ENCODE measurements around the gene NUDT14.

NUDT14 gene

GRCh38 chr14:105211758-105212089 is 30.6 kb upstream of the NUDT14 start:
- no peak for DNase-seq

DNA sequence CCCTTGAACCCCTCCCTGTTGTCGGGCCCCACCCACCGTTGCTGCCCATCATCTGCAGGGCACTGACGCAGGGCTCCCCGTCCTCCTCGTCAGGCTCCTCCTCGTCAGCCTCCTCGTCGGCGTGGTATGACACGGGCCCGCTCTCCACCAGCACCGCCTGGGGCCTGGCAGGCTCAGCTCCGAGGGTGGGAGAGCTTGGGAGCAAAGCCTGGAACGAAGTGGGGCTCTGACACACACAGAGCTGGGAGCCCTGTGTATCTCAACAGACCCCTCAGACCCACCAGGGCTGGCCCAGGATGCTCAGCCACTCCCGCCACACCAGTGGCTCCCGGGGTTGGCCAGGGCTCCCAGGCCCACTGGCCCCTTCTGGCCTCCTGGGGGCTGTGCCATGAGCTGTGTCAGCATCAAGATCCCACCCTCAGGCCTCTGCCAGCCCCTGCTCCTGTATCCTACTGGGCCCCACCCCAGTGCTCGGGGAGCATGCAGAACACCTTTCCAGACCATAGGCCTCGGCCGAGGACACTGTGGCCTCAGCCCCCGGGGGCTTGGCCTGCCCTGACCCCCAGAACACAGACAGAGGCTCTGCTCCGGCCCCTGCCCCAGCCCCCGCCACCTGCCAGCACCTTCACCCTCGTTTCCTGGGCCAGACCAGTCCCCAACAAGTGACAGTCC is 30.1 kb upstream of the NUDT14 start:
- no peak for DNase-seq

GRCh38 chr14:105210266-105211025 is 29.3 kb upstream of the NUDT14 start:
- no peak for DNase-seq

- DNase-seq = no peak
Measured at GRCh38 chr14:105209646-105210045, 28.5 kb upstream of the NUDT14 start.

DNA sequence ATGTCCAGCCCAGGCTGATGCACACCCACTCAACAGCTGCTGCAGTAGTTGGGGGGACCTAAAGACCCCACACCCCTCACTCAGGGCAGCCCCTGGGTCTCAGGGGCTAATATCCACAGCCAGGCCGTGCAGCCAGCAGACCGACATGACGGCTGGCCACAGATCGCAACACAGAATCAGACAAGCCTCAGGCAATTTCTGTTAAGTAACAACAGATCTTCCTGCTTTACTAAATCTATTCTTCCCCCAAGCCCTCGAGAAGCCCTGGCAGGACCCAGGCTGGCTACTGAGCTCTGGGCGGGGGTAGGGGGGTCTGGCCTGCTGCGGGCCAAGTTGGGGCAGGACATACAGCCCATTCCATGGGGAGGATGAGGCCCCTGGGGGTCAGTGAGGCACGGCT is 28.0 kb upstream of the NUDT14 start:
- no peak for DNase-seq

DNA sequence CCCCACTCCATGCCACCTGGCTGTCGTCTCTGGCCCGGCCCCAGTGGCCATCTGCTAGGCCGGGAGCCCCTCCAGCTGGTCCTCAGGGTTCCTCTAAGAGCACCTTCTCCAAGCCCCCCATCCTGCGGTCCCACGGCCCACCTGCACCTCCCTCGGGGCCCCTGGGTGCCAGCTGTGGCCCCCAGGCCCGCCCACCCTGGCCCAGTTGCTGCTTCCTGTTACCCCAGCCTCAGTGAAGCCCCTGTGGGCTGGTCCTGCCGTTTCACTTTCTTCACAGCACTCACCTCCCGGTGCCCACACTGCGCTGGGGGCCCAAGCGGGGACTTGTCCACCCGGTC is 27.6 kb upstream of the NUDT14 start:
- no peak for DNase-seq

GRCh38 chr14:105207996-105208737 is 27.1 kb upstream of the NUDT14 start:
- no peak for DNase-seq

- no peak for DNase-seq
Measured at GRCh38 chr14:105207460-105207901, 26.4 kb upstream of the NUDT14 start.

- no peak for DNase-seq
Measured at GRCh38 chr14:105206873-105207272, 25.8 kb upstream of the NUDT14 start.

DNA sequence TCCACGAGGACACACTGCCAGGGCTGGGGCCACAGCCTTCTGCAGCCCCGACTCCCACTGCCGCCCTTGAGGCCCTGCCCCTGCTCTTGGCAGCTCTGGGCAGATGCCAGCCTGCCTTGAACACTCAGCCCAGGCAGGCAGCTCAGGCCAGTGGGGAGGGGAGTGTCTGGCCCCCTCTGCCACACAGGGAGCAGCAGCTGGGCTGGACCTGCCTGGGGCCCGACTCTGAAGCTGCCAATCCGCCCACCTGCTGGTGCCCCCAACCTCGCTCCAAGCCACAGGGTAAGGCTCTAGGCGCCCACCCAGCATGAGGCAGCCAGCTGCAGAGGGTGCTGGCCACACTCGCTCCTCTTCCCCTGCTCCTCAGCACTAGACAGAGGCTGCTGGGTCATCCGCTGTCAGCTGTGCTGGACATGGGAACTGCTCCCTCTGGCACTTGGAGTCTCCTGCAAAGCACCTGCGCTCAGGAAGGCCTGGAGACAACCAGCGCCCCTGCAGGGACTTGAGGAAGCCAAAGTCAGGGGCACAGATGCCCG is 24.6 kb upstream of the NUDT14 start:
- DNase-seq = no peak

DNA sequence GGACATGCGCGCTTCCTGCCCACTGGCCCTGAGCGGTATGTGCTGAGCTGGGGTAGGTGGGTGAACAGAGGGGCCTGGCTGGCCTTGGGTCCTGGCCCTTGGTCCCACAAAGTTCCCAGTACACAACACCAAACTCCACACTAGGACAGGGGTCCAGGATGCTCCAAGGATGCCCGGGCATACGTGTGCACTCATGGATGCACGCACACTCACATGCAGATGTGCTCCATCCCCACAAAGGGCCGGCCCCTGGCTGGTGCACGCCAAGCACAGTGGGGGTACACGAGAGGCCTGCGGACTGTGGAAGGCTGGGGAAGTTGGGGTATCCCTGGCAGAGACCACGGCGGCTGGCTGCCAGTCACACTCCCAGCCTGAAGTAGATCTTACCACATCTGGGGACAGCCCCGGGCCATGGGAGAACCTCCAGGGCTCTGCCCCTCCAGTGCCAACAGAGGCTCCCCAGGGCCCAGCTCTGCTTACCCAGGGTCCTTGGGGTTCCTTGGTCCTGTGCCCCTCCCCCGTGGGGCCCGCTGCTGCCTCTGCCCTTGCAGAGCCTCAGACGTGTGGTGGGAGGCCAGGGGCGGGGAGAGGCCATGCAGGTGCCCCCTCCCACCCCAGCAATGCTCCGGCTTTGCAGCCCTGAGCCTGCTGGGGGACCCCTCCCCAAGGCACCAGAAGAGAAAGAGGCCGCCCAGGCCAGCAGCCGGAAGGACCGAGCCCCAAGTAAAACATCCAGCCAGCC is 24.0 kb upstream of the NUDT14 start:
- DNase-seq = no peak

- DNase-seq = no peak
Measured at GRCh38 chr14:105204206-105204930, 23.3 kb upstream of the NUDT14 start.

DNA sequence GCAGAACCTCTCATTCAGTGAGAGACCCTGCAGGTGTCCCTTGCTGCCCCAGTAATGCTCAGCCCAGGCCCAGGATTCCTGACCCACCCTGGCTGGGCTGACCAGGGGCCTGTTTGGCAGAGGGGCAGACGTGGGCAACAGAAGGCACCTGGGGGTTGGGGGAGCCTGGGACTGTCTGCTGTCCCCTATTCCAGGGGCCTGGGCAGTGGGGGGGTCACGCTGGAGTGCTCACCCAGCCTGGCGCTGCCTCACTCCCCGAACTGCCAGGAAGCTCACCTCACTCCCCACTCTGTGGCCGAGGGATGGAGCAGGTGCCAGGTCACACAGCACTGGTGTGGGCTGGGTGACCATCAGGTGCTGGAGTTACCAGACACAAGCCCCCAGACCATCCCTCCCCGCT is 22.6 kb upstream of the NUDT14 start:
- DNase-seq = no peak

GRCh38 chr14:105203057-105203531 is 22.0 kb upstream of the NUDT14 start:
- DNase-seq = no peak

- DNase-seq = no peak
Measured at GRCh38 chr14:105201925-105202513, 20.9 kb upstream of the NUDT14 start.

GRCh38 chr14:105201156-105201924 is 20.2 kb upstream of the NUDT14 start:
- DNase-seq = no peak

DNA sequence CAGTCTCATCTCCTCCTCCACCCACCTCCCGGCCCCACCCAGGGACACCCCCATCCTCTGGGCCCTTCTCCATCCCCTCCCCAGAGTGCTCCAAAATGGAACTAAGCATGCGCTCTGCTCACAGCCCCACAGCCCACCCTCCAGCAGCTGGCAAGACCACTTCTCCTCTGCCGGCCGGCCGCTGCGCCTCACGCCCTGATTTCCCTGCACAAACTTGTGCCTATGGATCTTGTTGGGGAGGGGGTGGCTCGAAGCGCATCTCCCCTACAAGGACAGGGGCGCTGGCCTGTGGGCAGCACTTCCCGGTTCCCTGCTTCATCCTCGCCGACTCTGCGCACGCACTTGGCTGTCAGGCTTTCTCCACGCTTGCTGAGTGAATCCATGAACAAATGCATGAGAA is 19.5 kb upstream of the NUDT14 start:
- no peak for DNase-seq

DNA sequence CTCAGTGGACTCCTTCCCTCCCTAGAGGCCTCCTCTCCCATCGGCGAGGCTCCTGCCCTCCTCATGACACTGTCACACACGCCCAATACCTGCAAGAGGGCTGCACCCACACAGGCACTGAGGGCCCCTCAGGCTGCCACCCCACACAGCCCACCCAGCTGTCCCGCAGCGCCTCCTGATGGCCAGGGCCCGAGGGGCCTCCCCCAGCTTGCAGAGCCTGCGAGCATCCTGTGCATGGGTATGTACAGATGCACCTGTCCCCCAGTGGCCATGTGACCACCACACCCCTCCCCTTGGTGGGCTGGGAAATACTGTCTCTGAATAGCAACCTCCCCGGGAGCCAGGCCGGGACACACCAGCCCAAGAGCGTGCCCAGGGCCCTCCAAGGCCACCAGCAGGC is 19.0 kb upstream of the NUDT14 start:
- DNase-seq = no peak

DNA sequence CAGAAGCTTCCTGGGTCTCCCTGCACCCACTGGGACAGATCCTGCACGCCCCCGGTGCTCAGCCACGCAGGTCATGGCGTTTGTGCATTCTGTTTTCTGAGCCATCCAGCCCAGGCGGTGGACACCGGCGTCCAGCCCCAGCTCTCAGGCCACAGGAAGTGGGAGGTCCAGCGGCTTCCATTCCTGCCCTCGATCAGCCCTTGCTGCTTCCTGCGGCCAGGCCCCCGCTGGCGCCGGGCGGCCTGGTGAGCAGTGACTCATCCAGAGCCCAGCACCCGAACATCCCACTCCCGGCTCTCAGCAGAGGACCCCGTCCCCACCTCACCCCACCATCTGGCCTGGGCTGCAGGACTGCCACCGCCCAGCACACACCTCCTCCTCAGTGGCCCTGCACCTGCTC is 18.0 kb upstream of the NUDT14 start:
- no peak for DNase-seq

DNA sequence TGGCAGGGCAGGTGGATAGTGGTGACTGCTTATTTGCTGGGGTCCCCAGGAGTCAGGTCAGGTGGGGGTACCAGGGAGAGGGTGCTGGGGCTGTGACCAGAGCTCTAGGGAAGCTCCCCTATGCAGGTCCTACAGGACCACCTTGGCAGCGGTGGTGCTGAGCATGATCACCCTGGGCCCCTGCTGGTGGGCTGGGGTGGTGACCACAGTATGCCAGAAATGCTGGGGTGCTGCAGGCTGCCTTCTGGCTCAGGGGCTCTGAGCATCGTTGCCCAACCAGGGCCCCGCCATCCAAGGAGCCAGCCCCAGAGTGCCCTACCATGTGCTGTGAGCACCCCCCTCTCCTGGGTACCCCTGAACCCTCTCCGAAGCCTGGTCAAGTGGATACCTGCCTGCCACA is 17.5 kb upstream of the NUDT14 start:
- DNase-seq = no peak

DNA sequence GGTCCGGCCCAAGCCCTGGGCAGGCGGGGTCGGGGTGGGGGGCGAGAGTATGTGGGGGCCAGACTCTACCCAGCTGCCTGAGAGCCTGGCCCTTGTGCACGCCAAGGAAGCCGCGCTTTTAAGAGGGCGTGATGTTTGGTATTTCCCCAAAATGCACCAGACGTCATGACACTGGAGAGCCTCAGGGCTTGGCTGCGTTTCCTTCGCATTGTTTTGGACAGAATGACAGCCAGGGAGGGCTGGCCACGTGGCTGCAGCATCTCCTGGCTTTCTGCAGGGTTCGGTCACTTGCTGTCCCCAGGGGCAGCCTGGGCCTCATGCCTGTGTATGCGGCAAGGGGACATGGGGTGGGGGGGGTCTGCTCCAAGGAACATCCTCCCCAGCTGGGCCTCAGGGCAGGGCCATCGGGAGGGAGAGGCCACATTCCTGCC is 16.1 kb upstream of the NUDT14 start:
- no peak for DNase-seq
